Measurements from ENCODE around the gene NFATC3.

DNA sequence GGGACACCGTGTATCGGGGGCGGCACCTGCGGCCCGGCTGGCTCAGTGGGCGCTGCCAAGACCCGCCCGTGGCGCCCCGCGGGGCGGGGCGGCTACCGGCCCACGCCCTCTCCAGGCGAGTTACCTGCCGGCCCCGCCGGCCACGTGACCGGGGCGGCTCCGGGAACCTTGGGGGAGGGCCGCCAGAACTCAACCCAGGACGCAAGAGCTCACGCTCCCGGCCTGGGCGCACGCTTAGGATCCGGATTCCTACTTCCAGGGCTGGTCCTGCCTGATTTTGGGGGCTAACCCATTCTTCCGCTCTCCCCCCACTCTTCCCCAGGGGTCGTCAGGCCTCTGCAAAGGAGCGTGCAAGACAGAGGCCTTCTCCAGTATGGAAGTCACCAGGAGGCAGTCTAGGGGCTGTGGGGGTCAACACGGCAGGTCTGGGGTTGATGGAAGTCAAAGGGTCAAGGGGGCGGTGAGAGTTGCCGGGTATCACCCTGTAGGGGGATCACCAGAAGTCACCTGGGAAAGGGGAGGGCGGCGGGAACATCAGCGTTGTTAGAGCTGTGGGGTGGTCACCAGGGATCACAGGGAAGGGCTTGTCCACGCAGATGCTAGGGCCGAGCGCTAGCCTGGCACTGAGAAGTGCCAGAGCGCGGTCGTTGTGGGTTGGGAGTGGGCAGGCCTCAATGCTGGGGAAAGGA, 151.1 kb downstream of the NFATC3 start:
- TF ChIP-seq, protein P1, sequence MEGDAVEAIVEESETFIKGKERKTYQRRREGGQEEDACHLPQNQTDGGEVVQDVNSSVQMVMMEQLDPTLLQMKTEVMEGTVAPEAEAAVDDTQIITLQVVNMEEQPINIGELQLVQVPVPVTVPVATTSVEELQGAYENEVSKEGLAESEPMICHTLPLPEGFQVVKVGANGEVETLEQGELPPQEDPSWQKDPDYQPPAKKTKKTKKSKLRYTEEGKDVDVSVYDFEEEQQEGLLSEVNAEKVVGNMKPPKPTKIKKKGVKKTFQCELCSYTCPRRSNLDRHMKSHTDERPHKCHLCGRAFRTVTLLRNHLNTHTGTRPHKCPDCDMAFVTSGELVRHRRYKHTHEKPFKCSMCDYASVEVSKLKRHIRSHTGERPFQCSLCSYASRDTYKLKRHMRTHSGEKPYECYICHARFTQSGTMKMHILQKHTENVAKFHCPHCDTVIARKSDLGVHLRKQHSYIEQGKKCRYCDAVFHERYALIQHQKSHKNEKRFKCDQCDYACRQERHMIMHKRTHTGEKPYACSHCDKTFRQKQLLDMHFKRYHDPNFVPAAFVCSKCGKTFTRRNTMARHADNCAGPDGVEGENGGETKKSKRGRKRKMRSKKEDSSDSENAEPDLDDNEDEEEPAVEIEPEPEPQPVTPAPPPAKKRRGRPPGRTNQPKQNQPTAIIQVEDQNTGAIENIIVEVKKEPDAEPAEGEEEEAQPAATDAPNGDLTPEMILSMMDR (IDR thresholded peaks at IDR 0.05) = no peak
- TF ChIP-seq POLR2A (IDR thresholded peaks at IDR 0.05) = peak; percentile 96 to 97
